HepG2 (cell line): ENCODE results near the gene RGS14. TPM values are rescaled to one million over a fixed set of nuclear protein-coding genes. Genes with fewer than 3 reads are reported as not detected.
A peak's percentile ranks its signal among the peaks of the same experiment; 100 is the strongest.

Experiments
- NFE2 ChIP-seq: sonication (generic); formaldehyde crosslinking; IDR thresholded peaks from 2 replicates; pipeline ENCODE4 v1.4.0; 2020; ENCODE audit warnings: missing genetic modification reagents
- SRSF9 ChIP-seq: fragments of 200-400 bp; formaldehyde crosslinking; IDR thresholded peaks from 2 replicates; pipeline ENCODE4 v1.6.1; 2018; ENCODE audit warnings: borderline replicate concordance, mild to moderate bottlenecking, low read depth, low read length; ENCODE audit not compliant: insufficient read depth, poor library complexity, severe bottlenecking
- TBP ChIP-seq: sonication (generic); formaldehyde crosslinking; IDR thresholded peaks from 2 replicates; pipeline ENCODE4 v1.5.0; 2020; ENCODE audit warnings: missing genetic modification reagents
- TBX2 ChIP-seq: sonication (generic); formaldehyde crosslinking; IDR thresholded peaks from 2 replicates; pipeline ENCODE4 v1.5.0; 2020; ENCODE audit warnings: missing genetic modification reagents, mild to moderate bottlenecking, borderline replicate concordance
- polyA plus RNA-seq, 8 experiments: library from polyadenylated mRNA; depleted of rRNA in 3 of 8; stranded (reverse) in 7 of 8; unstranded in 1 of 8; fragments of >200 nt; fragmentation: Illumina TruSeq in 4 of 8; extraction: Trizol in 4 of 8; gene quantifications; 2 replicates each; pipeline versions ENCODE4 v1.2.1 to v1.2.3, GENCODE V29; 2011 to 2016; ENCODE audit warnings: low read depth in 4 of 8, missing spikeins in 1 of 8, mixed read lengths in 1 of 8; ENCODE audit not compliant: insufficient read depth in 1 of 8
- total RNA-seq, 5 experiments: library from RNA; depleted of rRNA; stranded (reverse); fragments of >200 nt; fragmentation: Illumina TruSeq; extraction: Trizol; gene quantifications; 2 replicates each; pipeline ENCODE4 v1.2.3, GENCODE V29; 2016; ENCODE audit warnings: low read depth in 1 of 5
- TF ChIP-seq, protein P1 (sequence below): sonication (generic); formaldehyde crosslinking; IDR thresholded peaks from 2 replicates; pipeline ENCODE4 v1.4.0; 2020; ENCODE audit warnings: missing genetic modification reagents, borderline replicate concordance
- TF ChIP-seq, protein P2 (sequence below): sonication (generic); formaldehyde crosslinking; IDR thresholded peaks from 2 replicates; pipeline ENCODE4 v1.5.0; 2020; ENCODE audit warnings: mild to moderate bottlenecking, missing genetic modification reagents, borderline replicate concordance
- TF ChIP-seq, protein P3 (sequence below): sonication (generic); formaldehyde crosslinking; conservative IDR thresholded peaks from 2 replicates; pipeline ENCODE4 v1.8.0; 2022; ENCODE audit warnings: low read depth, missing genetic modification reagents
- TF ChIP-seq, protein P4 (sequence below): sonication (generic); formaldehyde crosslinking; IDR thresholded peaks from 2 replicates; pipeline ENCODE4 v1.4.0; 2020; ENCODE audit warnings: missing genetic modification reagents
- TF ChIP-seq, protein P5 (sequence below): sonication (generic); formaldehyde crosslinking; IDR thresholded peaks from 2 replicates; pipeline ENCODE4 v1.4.0; 2020; ENCODE audit warnings: mild to moderate bottlenecking, low read depth, missing genetic modification reagents

RGS14 gene
- total and polyA plus RNA-seq, 2 of the 13 experiments (the other 11 are each of a cell fraction or from before 2014, with no cell fraction given), result 11.1 to 17.2 TPM

DNA sequence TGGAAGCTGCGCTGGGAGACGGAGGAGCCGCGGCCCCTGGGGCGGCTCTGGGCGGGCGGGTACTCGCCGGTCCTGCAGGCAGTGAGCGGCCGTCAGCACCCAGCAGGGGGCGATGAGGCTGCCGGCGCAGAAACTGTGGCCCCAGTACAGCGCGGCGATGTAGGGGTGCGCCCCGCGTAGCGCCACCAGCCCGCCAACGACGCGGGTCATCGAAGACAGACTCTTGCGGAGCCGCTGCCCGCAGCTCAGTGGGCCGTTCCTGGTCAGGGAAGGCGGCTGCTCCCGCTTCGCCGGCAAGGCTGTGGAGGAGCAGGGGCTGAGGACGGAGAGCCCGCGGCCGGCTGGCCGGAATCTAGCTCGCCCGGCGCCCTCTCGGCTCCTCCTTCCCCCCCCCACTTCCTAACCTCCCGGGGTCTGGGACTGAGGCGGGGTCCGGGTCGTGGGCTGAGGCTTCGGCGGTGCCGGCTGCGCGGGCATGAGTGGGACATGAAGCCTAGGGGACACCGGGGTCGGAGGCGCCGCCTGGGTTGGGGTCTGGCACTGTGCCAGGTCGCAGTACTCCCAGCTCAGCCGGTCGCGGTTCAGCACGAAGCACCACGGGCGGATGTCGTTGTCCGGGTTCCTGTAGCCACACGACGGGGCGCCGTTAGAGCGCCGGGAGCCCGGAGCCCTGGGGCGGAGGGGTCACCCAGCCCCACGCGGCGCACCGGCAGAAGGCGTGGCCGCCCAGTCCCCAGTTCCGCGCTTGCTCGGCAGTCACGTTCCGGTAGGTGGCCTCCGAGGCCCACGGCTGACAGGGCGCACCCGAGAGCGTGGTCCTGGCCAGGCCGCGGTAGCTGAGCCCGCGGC is 46.3 kb downstream of the RGS14 start (continued):
- TF ChIP-seq, protein P1, sequence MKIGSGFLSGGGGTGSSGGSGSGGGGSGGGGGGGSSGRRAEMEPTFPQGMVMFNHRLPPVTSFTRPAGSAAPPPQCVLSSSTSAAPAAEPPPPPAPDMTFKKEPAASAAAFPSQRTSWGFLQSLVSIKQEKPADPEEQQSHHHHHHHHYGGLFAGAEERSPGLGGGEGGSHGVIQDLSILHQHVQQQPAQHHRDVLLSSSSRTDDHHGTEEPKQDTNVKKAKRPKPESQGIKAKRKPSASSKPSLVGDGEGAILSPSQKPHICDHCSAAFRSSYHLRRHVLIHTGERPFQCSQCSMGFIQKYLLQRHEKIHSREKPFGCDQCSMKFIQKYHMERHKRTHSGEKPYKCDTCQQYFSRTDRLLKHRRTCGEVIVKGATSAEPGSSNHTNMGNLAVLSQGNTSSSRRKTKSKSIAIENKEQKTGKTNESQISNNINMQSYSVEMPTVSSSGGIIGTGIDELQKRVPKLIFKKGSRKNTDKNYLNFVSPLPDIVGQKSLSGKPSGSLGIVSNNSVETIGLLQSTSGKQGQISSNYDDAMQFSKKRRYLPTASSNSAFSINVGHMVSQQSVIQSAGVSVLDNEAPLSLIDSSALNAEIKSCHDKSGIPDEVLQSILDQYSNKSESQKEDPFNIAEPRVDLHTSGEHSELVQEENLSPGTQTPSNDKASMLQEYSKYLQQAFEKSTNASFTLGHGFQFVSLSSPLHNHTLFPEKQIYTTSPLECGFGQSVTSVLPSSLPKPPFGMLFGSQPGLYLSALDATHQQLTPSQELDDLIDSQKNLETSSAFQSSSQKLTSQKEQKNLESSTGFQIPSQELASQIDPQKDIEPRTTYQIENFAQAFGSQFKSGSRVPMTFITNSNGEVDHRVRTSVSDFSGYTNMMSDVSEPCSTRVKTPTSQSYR (CRISPR knock-in tag), result peak; percentile 33; the same call in 1 of the 2 replicates
- TF ChIP-seq SRSF9, result no peak
- TF ChIP-seq, protein P2, sequence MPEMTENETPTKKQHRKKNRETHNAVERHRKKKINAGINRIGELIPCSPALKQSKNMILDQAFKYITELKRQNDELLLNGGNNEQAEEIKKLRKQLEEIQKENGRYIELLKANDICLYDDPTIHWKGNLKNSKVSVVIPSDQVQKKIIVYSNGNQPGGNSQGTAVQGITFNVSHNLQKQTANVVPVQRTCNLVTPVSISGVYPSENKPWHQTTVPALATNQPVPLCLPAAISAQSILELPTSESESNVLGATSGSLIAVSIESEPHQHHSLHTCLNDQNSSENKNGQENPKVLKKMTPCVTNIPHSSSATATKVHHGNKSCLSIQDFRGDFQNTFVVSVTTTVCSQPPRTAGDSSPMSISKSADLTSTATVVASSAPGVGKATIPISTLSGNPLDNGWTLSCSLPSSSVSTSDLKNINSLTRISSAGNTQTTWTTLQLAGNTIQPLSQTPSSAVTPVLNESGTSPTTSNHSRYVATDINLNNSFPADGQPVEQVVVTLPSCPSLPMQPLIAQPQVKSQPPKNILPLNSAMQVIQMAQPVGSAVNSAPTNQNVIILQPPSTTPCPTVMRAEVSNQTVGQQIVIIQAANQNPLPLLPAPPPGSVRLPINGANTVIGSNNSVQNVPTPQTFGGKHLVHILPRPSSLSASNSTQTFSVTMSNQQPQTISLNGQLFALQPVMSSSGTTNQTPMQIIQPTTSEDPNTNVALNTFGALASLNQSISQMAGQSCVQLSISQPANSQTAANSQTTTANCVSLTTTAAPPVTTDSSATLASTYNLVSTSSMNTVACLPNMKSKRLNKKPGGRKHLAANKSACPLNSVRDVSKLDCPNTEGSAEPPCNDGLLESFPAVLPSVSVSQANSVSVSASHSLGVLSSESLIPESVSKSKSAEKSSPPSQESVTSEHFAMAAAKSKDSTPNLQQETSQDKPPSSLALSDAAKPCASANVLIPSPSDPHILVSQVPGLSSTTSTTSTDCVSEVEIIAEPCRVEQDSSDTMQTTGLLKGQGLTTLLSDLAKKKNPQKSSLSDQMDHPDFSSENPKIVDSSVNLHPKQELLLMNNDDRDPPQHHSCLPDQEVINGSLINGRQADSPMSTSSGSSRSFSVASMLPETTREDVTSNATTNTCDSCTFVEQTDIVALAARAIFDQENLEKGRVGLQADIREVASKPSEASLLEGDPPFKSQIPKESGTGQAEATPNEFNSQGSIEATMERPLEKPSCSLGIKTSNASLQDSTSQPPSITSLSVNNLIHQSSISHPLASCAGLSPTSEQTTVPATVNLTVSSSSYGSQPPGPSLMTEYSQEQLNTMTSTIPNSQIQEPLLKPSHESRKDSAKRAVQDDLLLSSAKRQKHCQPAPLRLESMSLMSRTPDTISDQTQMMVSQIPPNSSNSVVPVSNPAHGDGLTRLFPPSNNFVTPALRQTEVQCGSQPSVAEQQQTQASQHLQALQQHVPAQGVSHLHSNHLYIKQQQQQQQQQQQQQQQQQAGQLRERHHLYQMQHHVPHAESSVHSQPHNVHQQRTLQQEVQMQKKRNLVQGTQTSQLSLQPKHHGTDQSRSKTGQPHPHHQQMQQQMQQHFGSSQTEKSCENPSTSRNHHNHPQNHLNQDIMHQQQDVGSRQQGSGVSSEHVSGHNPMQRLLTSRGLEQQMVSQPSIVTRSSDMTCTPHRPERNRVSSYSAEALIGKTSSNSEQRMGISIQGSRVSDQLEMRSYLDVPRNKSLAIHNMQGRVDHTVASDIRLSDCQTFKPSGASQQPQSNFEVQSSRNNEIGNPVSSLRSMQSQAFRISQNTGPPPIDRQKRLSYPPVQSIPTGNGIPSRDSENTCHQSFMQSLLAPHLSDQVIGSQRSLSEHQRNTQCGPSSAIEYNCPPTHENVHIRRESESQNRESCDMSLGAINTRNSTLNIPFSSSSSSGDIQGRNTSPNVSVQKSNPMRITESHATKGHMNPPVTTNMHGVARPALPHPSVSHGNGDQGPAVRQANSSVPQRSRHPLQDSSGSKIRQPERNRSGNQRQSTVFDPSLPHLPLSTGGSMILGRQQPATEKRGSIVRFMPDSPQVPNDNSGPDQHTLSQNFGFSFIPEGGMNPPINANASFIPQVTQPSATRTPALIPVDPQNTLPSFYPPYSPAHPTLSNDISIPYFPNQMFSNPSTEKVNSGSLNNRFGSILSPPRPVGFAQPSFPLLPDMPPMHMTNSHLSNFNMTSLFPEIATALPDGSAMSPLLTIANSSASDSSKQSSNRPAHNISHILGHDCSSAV (CRISPR knock-in tag), result no peak
- no peak for TF ChIP-seq TBX2 (CRISPR knock-in tag)
- TF ChIP-seq, protein P3, sequence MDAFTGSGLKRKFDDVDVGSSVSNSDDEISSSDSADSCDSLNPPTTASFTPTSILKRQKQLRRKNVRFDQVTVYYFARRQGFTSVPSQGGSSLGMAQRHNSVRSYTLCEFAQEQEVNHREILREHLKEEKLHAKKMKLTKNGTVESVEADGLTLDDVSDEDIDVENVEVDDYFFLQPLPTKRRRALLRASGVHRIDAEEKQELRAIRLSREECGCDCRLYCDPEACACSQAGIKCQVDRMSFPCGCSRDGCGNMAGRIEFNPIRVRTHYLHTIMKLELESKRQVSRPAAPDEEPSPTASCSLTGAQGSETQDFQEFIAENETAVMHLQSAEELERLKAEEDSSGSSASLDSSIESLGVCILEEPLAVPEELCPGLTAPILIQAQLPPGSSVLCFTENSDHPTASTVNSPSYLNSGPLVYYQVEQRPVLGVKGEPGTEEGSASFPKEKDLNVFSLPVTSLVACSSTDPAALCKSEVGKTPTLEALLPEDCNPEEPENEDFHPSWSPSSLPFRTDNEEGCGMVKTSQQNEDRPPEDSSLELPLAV, result no peak
- TF ChIP-seq NFE2 (CRISPR knock-in tag), result no peak
- no peak for TF ChIP-seq TBP (CRISPR knock-in tag)
- TF ChIP-seq, protein P4, sequence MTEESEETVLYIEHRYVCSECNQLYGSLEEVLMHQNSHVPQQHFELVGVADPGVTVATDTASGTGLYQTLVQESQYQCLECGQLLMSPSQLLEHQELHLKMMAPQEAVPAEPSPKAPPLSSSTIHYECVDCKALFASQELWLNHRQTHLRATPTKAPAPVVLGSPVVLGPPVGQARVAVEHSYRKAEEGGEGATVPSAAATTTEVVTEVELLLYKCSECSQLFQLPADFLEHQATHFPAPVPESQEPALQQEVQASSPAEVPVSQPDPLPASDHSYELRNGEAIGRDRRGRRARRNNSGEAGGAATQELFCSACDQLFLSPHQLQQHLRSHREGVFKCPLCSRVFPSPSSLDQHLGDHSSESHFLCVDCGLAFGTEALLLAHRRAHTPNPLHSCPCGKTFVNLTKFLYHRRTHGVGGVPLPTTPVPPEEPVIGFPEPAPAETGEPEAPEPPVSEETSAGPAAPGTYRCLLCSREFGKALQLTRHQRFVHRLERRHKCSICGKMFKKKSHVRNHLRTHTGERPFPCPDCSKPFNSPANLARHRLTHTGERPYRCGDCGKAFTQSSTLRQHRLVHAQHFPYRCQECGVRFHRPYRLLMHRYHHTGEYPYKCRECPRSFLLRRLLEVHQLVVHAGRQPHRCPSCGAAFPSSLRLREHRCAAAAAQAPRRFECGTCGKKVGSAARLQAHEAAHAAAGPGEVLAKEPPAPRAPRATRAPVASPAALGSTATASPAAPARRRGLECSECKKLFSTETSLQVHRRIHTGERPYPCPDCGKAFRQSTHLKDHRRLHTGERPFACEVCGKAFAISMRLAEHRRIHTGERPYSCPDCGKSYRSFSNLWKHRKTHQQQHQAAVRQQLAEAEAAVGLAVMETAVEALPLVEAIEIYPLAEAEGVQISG (CRISPR knock-in tag), result peak; percentile 19; the same call in 1 of the 2 replicates
- TF ChIP-seq, protein P5, sequence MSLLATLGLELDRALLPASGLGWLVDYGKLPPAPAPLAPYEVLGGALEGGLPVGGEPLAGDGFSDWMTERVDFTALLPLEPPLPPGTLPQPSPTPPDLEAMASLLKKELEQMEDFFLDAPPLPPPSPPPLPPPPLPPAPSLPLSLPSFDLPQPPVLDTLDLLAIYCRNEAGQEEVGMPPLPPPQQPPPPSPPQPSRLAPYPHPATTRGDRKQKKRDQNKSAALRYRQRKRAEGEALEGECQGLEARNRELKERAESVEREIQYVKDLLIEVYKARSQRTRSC (CRISPR knock-in tag), result no peak
